H9 (cell line): ENCODE measurements around the gene CCR7. TPM values are rescaled to one million over a fixed set of nuclear protein-coding genes. Genes with fewer than 3 reads are reported as not detected.

Experiments
- DNase-seq: peaks from one replicate; pipeline ENCODE4 v3.0.0-alpha.2; 2017
- H2AFZ ChIP-seq: one replicate; pipeline ENCODE4 v1.6.1; 2013; ENCODE audit warnings: mild to moderate bottlenecking, low read length, control low read depth, moderate library complexity
- H2AK5ac ChIP-seq: 2 replicates; pipeline ENCODE4 v1.6.1; 2013; ENCODE audit warnings: low read length, control low read depth, mixed read lengths; ENCODE audit not compliant: insufficient read length
- H2BK120ac ChIP-seq: one replicate; pipeline ENCODE4 v1.6.1; 2013; ENCODE audit warnings: low read depth, mild to moderate bottlenecking, low read length, control low read depth, inconsistent platforms; ENCODE audit not compliant: poor library complexity, severe bottlenecking
- H2BK12ac ChIP-seq: 2 replicates; pipeline ENCODE4 v1.6.1; 2013; ENCODE audit warnings: low read length, control low read depth, mixed read lengths, low read depth; ENCODE audit not compliant: insufficient read length
- H2BK15ac ChIP-seq: 2 replicates; pipeline ENCODE4 v1.6.1; 2013; ENCODE audit warnings: low read depth, low read length, control low read depth
- H2BK20ac ChIP-seq: one replicate; pipeline ENCODE4 v1.6.1; 2013; ENCODE audit warnings: low read depth, mild to moderate bottlenecking, low read length, control low read depth, inconsistent platforms; ENCODE audit not compliant: poor library complexity, severe bottlenecking
- H2BK5ac ChIP-seq: 2 replicates; pipeline ENCODE4 v1.6.1; 2013; ENCODE audit warnings: low read length, control low read depth, mixed read lengths; ENCODE audit not compliant: insufficient read length
- H3K14ac ChIP-seq: 2 replicates; pipeline ENCODE4 v1.6.1; 2013; ENCODE audit warnings: low read length, control low read depth; ENCODE audit not compliant: insufficient read depth
- H3K18ac ChIP-seq: 2 replicates; pipeline ENCODE4 v1.6.1; 2013; ENCODE audit warnings: low read depth, mild to moderate bottlenecking, mixed read lengths, low read length, control low read depth; ENCODE audit not compliant: insufficient read length
- H3K23ac ChIP-seq: 2 replicates; pipeline ENCODE4 v1.6.1; 2013; ENCODE audit warnings: low read length, control low read depth, mixed read lengths, low read depth; ENCODE audit not compliant: insufficient read length
- H3K23me2 ChIP-seq: 2 replicates; pipeline ENCODE4 v1.6.1; 2013; ENCODE audit warnings: low read depth, mild to moderate bottlenecking, mixed read lengths, low read length, control low read depth; ENCODE audit not compliant: insufficient read length, poor library complexity, severe bottlenecking
- H3K27ac ChIP-seq: 2 replicates; pipeline ENCODE4 v1.5.1; 2013; ENCODE audit warnings: low read length, control low read depth, mixed read lengths, low read depth; ENCODE audit not compliant: insufficient read length
- H3K27me3 ChIP-seq: 2 replicates; pipeline ENCODE4 v1.6.1; 2013; ENCODE audit warnings: low read length, control low read depth, inconsistent platforms; ENCODE audit not compliant: insufficient read depth
- H3K4ac ChIP-seq: 2 replicates; pipeline ENCODE4 v1.6.1; 2013; ENCODE audit warnings: low read depth, mild to moderate bottlenecking, control low read depth, inconsistent platforms, low read length, moderate library complexity
- H3K4me1 ChIP-seq: 2 replicates; pipeline ENCODE4 v1.6.1; 2013; ENCODE audit warnings: low read length, control low read depth, inconsistent platforms; ENCODE audit not compliant: insufficient read depth
- H3K4me2 ChIP-seq: 2 replicates; pipeline ENCODE4 v1.6.1; 2013; ENCODE audit warnings: low read length, control low read depth, mixed read lengths; ENCODE audit not compliant: insufficient read length, insufficient read depth
- H3K56ac ChIP-seq: 2 replicates; pipeline ENCODE4 v1.6.1; 2013; ENCODE audit warnings: low read depth, mild to moderate bottlenecking, mixed read lengths, low read length, control low read depth; ENCODE audit not compliant: insufficient read length
- H3K79me1 ChIP-seq: 2 replicates; pipeline ENCODE4 v1.6.1; 2013; ENCODE audit warnings: low read depth, mild to moderate bottlenecking, moderate library complexity, low read length, control low read depth, inconsistent platforms; ENCODE audit not compliant: insufficient read depth, poor library complexity, severe bottlenecking
- H3K79me2 ChIP-seq: 2 replicates; pipeline ENCODE4 v1.6.1; 2013; ENCODE audit warnings: low read length, control low read depth, inconsistent platforms; ENCODE audit not compliant: insufficient read depth
- H3K9ac ChIP-seq: 2 replicates; pipeline ENCODE4 v1.6.1; 2013; ENCODE audit warnings: low read length, control low read depth, mixed read lengths; ENCODE audit not compliant: insufficient read length; ENCODE audit errors: extremely low read depth
- H3K9me3 ChIP-seq: one replicate; pipeline ENCODE4 v1.6.1; 2013; ENCODE audit warnings: low read depth, low read length, inconsistent platforms; ENCODE audit not compliant: control insufficient read depth
- H3T11ph ChIP-seq: one replicate; pipeline ENCODE4 v1.6.1; 2013; ENCODE audit warnings: mild to moderate bottlenecking, low read length, control low read depth, inconsistent platforms
- H4K20me1 ChIP-seq: one replicate; pipeline ENCODE4 v1.6.1; 2013; ENCODE audit not compliant: control insufficient read depth, insufficient read length, insufficient read depth
- H4K5ac ChIP-seq: 2 replicates; pipeline ENCODE4 v1.6.1; 2013; ENCODE audit warnings: low read depth, mild to moderate bottlenecking, mixed read lengths, low read length, control low read depth; ENCODE audit not compliant: insufficient read length
- H4K8ac ChIP-seq: replicated peaks from 2 replicates; pipeline ENCODE4 v1.6.1; 2013; ENCODE audit warnings: low read length, control low read depth, mixed read lengths, low read depth; ENCODE audit not compliant: insufficient read length
- H4K91ac ChIP-seq: 2 replicates; pipeline ENCODE4 v1.6.1; 2013; ENCODE audit warnings: low read depth, mild to moderate bottlenecking, moderate library complexity, mixed read lengths, low read length, control low read depth; ENCODE audit not compliant: insufficient read length
- H3K27ac Mint-ChIP-seq, 3 experiments: 2 replicates in 2 of 3; 3 replicates in 1 of 3; pipeline ENCODE4 v1.8.0; 2020 to 2021; ENCODE audit warnings: mixed read lengths in 3 of 3, mild to moderate bottlenecking in 1 of 3, moderate library complexity in 1 of 3
- H3K27me3 Mint-ChIP-seq: 2 replicates; pipeline ENCODE4 v1.8.0; 2021; ENCODE audit warnings: low read depth, mild to moderate bottlenecking, moderate library complexity, mixed read lengths
- H3K36me3 Mint-ChIP-seq, 3 experiments: 2 replicates in 2 of 3; 3 replicates in 1 of 3; pipeline ENCODE4 v1.8.0; 2020 to 2021; ENCODE audit warnings: low read depth in 3 of 3, mixed read lengths in 3 of 3; ENCODE audit not compliant: insufficient read depth in 1 of 3
- H3K4me1 Mint-ChIP-seq, 2 experiments: 2 replicates each; pipeline ENCODE4 v1.8.0; 2020; ENCODE audit warnings: mixed read lengths in 2 of 2
- H3K4me3 Mint-ChIP-seq, 2 experiments: 2 replicates in 1 of 2; 3 replicates in 1 of 2; pipeline ENCODE4 v1.8.0; 2020 to 2021; ENCODE audit warnings: mild to moderate bottlenecking in 2 of 2, mixed read lengths in 2 of 2, moderate library complexity in 1 of 2
- H3K9me3 Mint-ChIP-seq, 2 experiments: 2 replicates in 1 of 2; 3 replicates in 1 of 2; pipeline ENCODE4 v1.8.0; 2020; ENCODE audit warnings: mild to moderate bottlenecking in 2 of 2, mixed read lengths in 2 of 2, moderate library complexity in 1 of 2
- CTCF ChIP-seq: fragments of 200-600 bp; sonication (generic); conservative IDR thresholded peaks from 3 replicates; pipeline ENCODE4 v1.8.0; 2021; ENCODE audit warnings: antibody characterized with exemption, mild to moderate bottlenecking
- WGBS: extraction: QIAGEN DNeasy Blood & Tissue Kit; methylation state at CpG from one replicate; pipeline ENCODE4 v1.1.7; 2013; ENCODE audit warnings: missing lambda C conversion rate, low lambda C conversion rate, mixed read lengths; ENCODE audit not compliant: insufficient read length; ENCODE audit errors: extremely low coverage; 5-methylcytosine and 5-hydroxymethylcytosine counted together
- total RNA-seq: library from RNA; stranded (reverse); gene quantifications from 2 replicates; pipeline ENCODE4 v1.2.1, GENCODE V29; 2021

The CCR7 gene
- total RNA-seq, 1 experiment from 2014 or later, result 0.31 TPM

- Histone ChIP-seq H2BK120ac (no peak overlapping the region), H4K5ac (no peak overlapping the region), H2AK5ac (no peak overlapping the region), H3K4me1 (peaks cover 4% of the 10 kb centered on the region; the same call in 1 of the 2 replicates), H2BK15ac (no peak overlapping the region), H3K14ac (no peak overlapping the region), H3K79me2 (no peaks in the 10 kb centered on the region), H4K91ac (no peak overlapping the region), H2BK5ac (no peak overlapping the region), H3K9me3 (no peaks in the 10 kb centered on the region), H2AFZ (no peak overlapping the region), H4K20me1 (no peaks in the 10 kb centered on the region), H2BK12ac (no peak overlapping the region), H3K4ac (no peak overlapping the region), H3T11ph (no peak overlapping the region), H3K18ac (no peak overlapping the region), H3K79me1 (no peaks in the 10 kb centered on the region), H3K56ac (no peak overlapping the region), H3K27me3 (no peaks in the 10 kb centered on the region; the same call in 1 of the 2 replicates), H4K8ac (no peak overlapping the region), H3K27ac (no peak overlapping the region), H3K23ac (no peak overlapping the region), H2BK20ac (no peak overlapping the region), H3K9ac (no peak overlapping the region), H3K4me2 (no peak overlapping the region), H3K23me2 (no peaks in the 10 kb centered on the region)
- no peak overlapping the region for H3K4me3 Mint-ChIP-seq
- peaks cover 5% of the 10 kb centered on the region for H3K27me3 Mint-ChIP-seq
- TF ChIP-seq CTCF, result no peak
- H3K36me3 Mint-ChIP-seq, result peaks cover 4 to 7% (median 5%) of the 10 kb centered on the region in 3 experiments; a peak in 6 of 7 replicates
- peaks cover 9 to 11% of the 10 kb centered on the region in 2 experiments for H3K9me3 Mint-ChIP-seq
- peaks cover 9 to 23% of the 10 kb centered on the region in 2 experiments for H3K4me1 Mint-ChIP-seq
- no peak for DNase-seq
- WGBS, result no CpG with 5 or more reads among the region's 7 CpGs
- H3K27ac Mint-ChIP-seq, result no peak overlapping the region
Observed at GRCh38 chr17:40522250-40522960, 42.9 kb downstream of the CCR7 start.
